Uterus (tissue), 4 donors: ENCODE data around the gene SH3GL3. TPM values are rescaled to one million over a fixed set of nuclear protein-coding genes. Genes with fewer than 3 reads are reported as not detected.
A peak's percentile ranks its signal among the peaks of the same experiment; 100 is the strongest.

Source experiments
- DNase-seq, 2 donors: peaks; one replicate each; pipeline ENCODE4 v3.0.0-alpha.2; 2019 to 2020
- H3K27ac ChIP-seq, 2 donors: fragments of 200-600 bp; sonication (generic); 1 replicate in 1 of 2; 2 replicates in 1 of 2; pipeline ENCODE4 v1.5.1; 2016 to 2018
- H3K27me3 ChIP-seq, 2 donors: fragments of 200-600 bp; sonication (generic); one replicate each; pipeline ENCODE4 v1.5.1; 2018 to 2019; ENCODE audit warnings: control low read depth in 1 of 2
- H3K36me3 ChIP-seq, 2 donors: fragments of 200-600 bp; sonication (generic); one replicate each; pipeline ENCODE4 v1.5.1; 2019; ENCODE audit warnings: control low read depth in 1 of 2
- H3K4me1 ChIP-seq, 2 donors: fragments of 200-600 bp; sonication (generic); one replicate each; pipeline ENCODE4 v1.5.1; 2018 to 2019; ENCODE audit warnings: control low read depth in 1 of 2
- H3K4me3 ChIP-seq, 2 donors: fragments of 200-600 bp; sonication (generic); 1 replicate in 1 of 2; 2 replicates in 1 of 2; pipeline ENCODE4 v1.5.1; 2018 to 2019; ENCODE audit warnings: mild to moderate bottlenecking in 1 of 2
- H3K9me3 ChIP-seq, 2 donors: fragments of 200-600 bp; sonication (generic); one replicate each; pipeline ENCODE4 v1.5.1; 2019; ENCODE audit warnings: control low read depth in 1 of 2
- CTCF ChIP-seq, 4 experiments: fragments of 200-600 bp in 2 of 4; fragments of 450-650 bp in 2 of 4; sonication (generic) in 2 of 4; IDR thresholded peaks; one replicate each; pipeline ENCODE4 v1.5.1; 2016 to 2019; ENCODE audit warnings: antibody characterized with exemption in 4 of 4, mild to moderate bottlenecking in 2 of 4, moderate library complexity in 1 of 4
- POLR2A ChIP-seq, 2 donors: fragments of 450-650 bp; IDR thresholded peaks; one replicate each; pipeline ENCODE4 v1.6.1; 2016; ENCODE audit warnings: antibody characterized with exemption in 2 of 2, mild to moderate bottlenecking in 1 of 2, moderate library complexity in 1 of 2
- intact Hi-C: fragments of 100-400 bp; cut with DNase I; formaldehyde crosslinking; loops from one replicate; pipeline ENCODE4 v1.15.1; 2023; ENCODE audit warnings: low total_unique reads
- total RNA-seq, 4 donors: library from RNA; depleted of rRNA in 3 of 4; stranded (reverse); fragments of >200 nt in 3 of 4; gene quantifications; one replicate each; pipeline versions ENCODE4 v1.1.0 to v1.2.4, GENCODE V29; 2014 to 2023
- donor health status: DM: yes; HTN: yes; CAD: no.

The SH3GL3 gene
- total RNA-seq, 4 donors from 2014 or later, result 1.2 to 11.8 (median 2.0) TPM; not detected in 1

- Histone ChIP-seq H3K4me3 (no peak overlapping the region), H3K36me3 (no peaks in the 10 kb centered on the region), H3K9me3 (no peaks in the 10 kb centered on the region), H3K4me1 (no peaks in the 10 kb centered on the region), H3K27ac (no peak overlapping the region), H3K27me3 (no peaks in the 10 kb centered on the region)
- TF ChIP-seq POLR2A (IDR thresholded peaks at IDR 0.05), result no peak
- TF ChIP-seq CTCF (IDR thresholded peaks at IDR 0.05), result peak; percentile 46 to 60 (median 52)
- no peak for DNase-seq
- intact Hi-C loops, result no loop called here
These were observed 118.5 kb downstream of the SH3GL3 start for GRCh38 chr15:83565553-83566159.

- H3K4me3 ChIP-seq, result no peak overlapping the region
- no peaks in the 10 kb centered on the region for H3K27me3 ChIP-seq
- no peak for DNase-seq
- H3K9me3 ChIP-seq, result no peaks in the 10 kb centered on the region
- H3K4me1 ChIP-seq, result no peaks in the 10 kb centered on the region
- no peak overlapping the region for H3K27ac ChIP-seq
- intact Hi-C loops, result no loop called here
- H3K36me3 ChIP-seq, result no peaks in the 10 kb centered on the region
- no peak for TF ChIP-seq CTCF (IDR thresholded peaks at IDR 0.05)
- no peak for TF ChIP-seq POLR2A (IDR thresholded peaks at IDR 0.05)
These were observed 120.2 kb downstream of the SH3GL3 start for GRCh38 chr15:83567318-83567717.

- no peak for DNase-seq
- Histone ChIP-seq H3K27me3 (no peaks in the 10 kb centered on the region), H3K4me1 (no peaks in the 10 kb centered on the region), H3K4me3 (no peak overlapping the region), H3K9me3 (no peaks in the 10 kb centered on the region), H3K36me3 (no peaks in the 10 kb centered on the region), H3K27ac (no peak overlapping the region)
- intact Hi-C loops, result no loop called here
- TF ChIP-seq CTCF (IDR thresholded peaks at IDR 0.05) (no peak), POLR2A (IDR thresholded peaks at IDR 0.05) (no peak)
These were observed 122.2 kb downstream of the SH3GL3 start for GRCh38 chr15:83569341-83569740.

- Histone ChIP-seq H3K27ac (no peak overlapping the region), H3K4me3 (no peak overlapping the region), H3K4me1 (no peaks in the 10 kb centered on the region), H3K36me3 (no peaks in the 10 kb centered on the region), H3K9me3 (no peaks in the 10 kb centered on the region), H3K27me3 (no peaks in the 10 kb centered on the region)
- no peak for DNase-seq
- TF ChIP-seq CTCF (IDR thresholded peaks at IDR 0.05) (no peak), POLR2A (IDR thresholded peaks at IDR 0.05) (no peak)
- intact Hi-C loops, result no loop called here
These were observed 123.6 kb downstream of the SH3GL3 start for GRCh38 chr15:83570756-83571155.

GRCh38 chr15:83571820-83572707 is 124.9 kb downstream of the SH3GL3 start:
- no peaks in the 10 kb centered on the region for H3K27me3 ChIP-seq
- intact Hi-C loops, result no loop called here
- no peak overlapping the region for H3K4me3 ChIP-seq
- H3K36me3 ChIP-seq, result no peaks in the 10 kb centered on the region
- TF ChIP-seq CTCF (IDR thresholded peaks at IDR 0.05), result peak; percentile 45 to 59 (median 52)
- TF ChIP-seq POLR2A (IDR thresholded peaks at IDR 0.05), result no peak
- H3K27ac ChIP-seq, result no peak overlapping the region
- H3K4me1 ChIP-seq, result no peaks in the 10 kb centered on the region
- DNase-seq, result no peak
- H3K9me3 ChIP-seq, result no peaks in the 10 kb centered on the region
